GM18519 (cell line): ENCODE measurements around the gene AMN.

Experiments used
- ATAC-seq: cut with Tn5 transposase; IDR thresholded peaks from one replicate; pipeline ENCODE4 v1.9.1; 2021; ENCODE audit warnings: mild to moderate bottlenecking, moderate library complexity; ENCODE audit not compliant: unreplicated experiment, low FRiP score

Gene AMN

GRCh38 chr14:102898298-102898697 is 24.2 kb upstream of the AMN start:
- ATAC-seq, result no peak

GRCh38 chr14:102898776-102899515 is 23.5 kb upstream of the AMN start:
- ATAC-seq, result no peak

GRCh38 chr14:102899516-102899900 is 23.0 kb upstream of the AMN start:
- ATAC-seq, result no peak

GRCh38 chr14:102900631-102901571 is 21.6 kb upstream of the AMN start:
- ATAC-seq, result peak; percentile 29

- ATAC-seq, result peak; percentile 78
These were observed 20.8 kb upstream of the AMN start for GRCh38 chr14:102901633-102902032.

- no peak for ATAC-seq
These were observed 20.4 kb upstream of the AMN start for GRCh38 chr14:102902086-102902485.

GRCh38 chr14:102902523-102903247 is 19.8 kb upstream of the AMN start:
- no peak for ATAC-seq

GRCh38 chr14:102903248-102903888 is 19.1 kb upstream of the AMN start:
- no peak for ATAC-seq

GRCh38 chr14:102903889-102904512 is 18.5 kb upstream of the AMN start:
- ATAC-seq, result no peak

- no peak for ATAC-seq
These were observed 17.1 kb upstream of the AMN start for GRCh38 chr14:102905116-102906108.

- ATAC-seq, result no peak
These were observed 15.7 kb upstream of the AMN start for GRCh38 chr14:102906616-102907302.

- ATAC-seq, result no peak
These were observed 15.1 kb upstream of the AMN start for GRCh38 chr14:102907303-102907844.

GRCh38 chr14:102907980-102908730 is 14.3 kb upstream of the AMN start:
- no peak for ATAC-seq

- ATAC-seq, result no peak
These were observed 13.6 kb upstream of the AMN start for GRCh38 chr14:102908766-102909455.

GRCh38 chr14:102909462-102909861 is 13.0 kb upstream of the AMN start:
- no peak for ATAC-seq

GRCh38 chr14:102909911-102910310 is 12.6 kb upstream of the AMN start:
- ATAC-seq, result no peak

- no peak for ATAC-seq
These were observed 12.0 kb upstream of the AMN start for GRCh38 chr14:102910442-102910841.
